PC-9 (cell line): ENCODE data around the gene TF. TPM values are rescaled to one million over a fixed set of nuclear protein-coding genes. Genes with fewer than 3 reads are reported as not detected.

Experiments used
- BruUV-seq: library from RNA; stranded (reverse); fragments of 400-500 nt; replicated peaks from 2 replicates; lab custom pipeline; 2021; lab: Mats Ljungman, UMichigan
- CTCF ChIA-PET: fragments of 300-600 bp; sonication (Branson Sonifier 250); formaldehyde crosslinking; loops from one replicate; lab custom pipeline; 2022; ENCODE audit warnings: antibody characterized with exemption; lab: Charles Lee
- POLR2A ChIA-PET: fragments of 300-600 bp; sonication (Branson Sonifier 250); formaldehyde crosslinking; loops from one replicate; lab custom pipeline; 2022; ENCODE audit warnings: antibody characterized with exemption; ENCODE audit not compliant: unreplicated experiment; lab: Charles Lee
- DNase-seq, 2 experiments: peaks; one replicate each; pipeline versions ENCODE4 v3.0.0 to v3.0.0-alpha.2; 2015 to 2022; ENCODE audit warnings: mixed read lengths in 1 of 2
- H2AFZ ChIP-seq: fragments of 200-600 bp; sonication (generic); 2 replicates; pipeline ENCODE4 v1.8.1; 2017; ENCODE audit warnings: antibody characterized with exemption
- H3F3A ChIP-seq: fragments of 200-600 bp; sonication (generic); 2 replicates; pipeline ENCODE4 v1.8.1; 2017; ENCODE audit warnings: antibody characterized with exemption, mild to moderate bottlenecking, low read depth; ENCODE audit not compliant: insufficient read depth
- H3K27ac ChIP-seq: fragments of 200-600 bp; sonication (generic); 2 replicates; pipeline ENCODE4 v1.6.1; 2016; ENCODE audit warnings: mixed run types
- H3K27me3 ChIP-seq: fragments of 200-600 bp; sonication (generic); 2 replicates; pipeline ENCODE4 v1.6.1; 2016; ENCODE audit warnings: low read depth, mixed run types; ENCODE audit not compliant: insufficient read depth
- H3K36me3 ChIP-seq: fragments of 200-600 bp; sonication (generic); 2 replicates; pipeline ENCODE4 v1.6.1; 2016; ENCODE audit warnings: low read depth, mixed run types
- H3K4me1 ChIP-seq: fragments of 200-600 bp; sonication (generic); replicated peaks from 2 replicates; pipeline ENCODE4 v1.6.1; 2016; ENCODE audit warnings: mixed run types; ENCODE audit not compliant: insufficient read depth
- H3K4me2 ChIP-seq: fragments of 200-600 bp; sonication (generic); 2 replicates; pipeline ENCODE4 v1.6.1; 2017; ENCODE audit warnings: mixed run types
- H3K4me3 ChIP-seq: fragments of 200-600 bp; sonication (generic); 2 replicates; pipeline ENCODE4 v1.6.1; 2016; ENCODE audit warnings: mixed run types
- H3K79me2 ChIP-seq: fragments of 200-600 bp; sonication (generic); 2 replicates; pipeline ENCODE4 v1.6.1; 2017; ENCODE audit warnings: low read depth, mixed run types
- H3K9me2 ChIP-seq: fragments of 200-600 bp; sonication (generic); 2 replicates; pipeline ENCODE4 v1.8.1; 2017; ENCODE audit warnings: mild to moderate bottlenecking; ENCODE audit not compliant: insufficient read depth
- H3K9me3 ChIP-seq: fragments of 200-600 bp; sonication (generic); 2 replicates; pipeline ENCODE4 v1.8.1; 2016; ENCODE audit warnings: low read depth; ENCODE audit not compliant: insufficient read depth
- H4K20me1 ChIP-seq: fragments of 200-600 bp; sonication (generic); 2 replicates; pipeline ENCODE4 v1.8.1; 2017; ENCODE audit not compliant: insufficient read depth
- EZH2 ChIP-seq: fragments of 200-600 bp; sonication (generic); IDR thresholded peaks from 2 replicates; pipeline ENCODE4 v1.8.0; 2017; ENCODE audit warnings: antibody characterized with exemption, low read depth
- intact Hi-C: fragments of 100-400 bp; cut with micrococcal nuclease; formaldehyde crosslinking; loops from one replicate; pipeline ENCODE4 v1.10.0; 2022; ENCODE audit not compliant: unreplicated experiment
- total RNA-seq: library from RNA; stranded (reverse); gene quantifications from 2 replicates; pipeline ENCODE4 v1.2.3, GENCODE V29; 2021
- TF ChIP-seq, protein P1 (sequence below): fragments of 200-600 bp; sonication (generic); conservative IDR thresholded peaks from 2 replicates; pipeline ENCODE4 v1.6.1; 2017; ENCODE audit warnings: mixed run types, antibody characterized with exemption, mild to moderate bottlenecking, moderate library complexity

TF gene
- total RNA-seq, 1 experiment from 2014 or later, result 0.24 TPM

DNA sequence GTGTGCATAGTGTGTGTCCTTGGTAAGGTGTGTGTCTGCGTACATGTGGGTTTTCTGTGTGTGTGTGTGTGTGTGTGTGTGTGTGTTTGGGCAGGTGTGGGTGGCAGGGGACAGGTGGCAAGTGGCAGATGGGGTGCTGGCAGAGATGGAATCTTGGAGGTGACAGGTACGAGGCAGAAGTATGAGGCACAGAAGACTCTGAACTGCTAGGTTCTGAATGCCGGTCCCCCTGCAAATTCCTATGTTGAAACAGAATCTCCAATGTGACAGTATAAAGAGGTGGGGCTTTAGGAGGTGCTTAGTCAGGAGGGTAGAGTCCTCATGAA, 89.2 kb downstream of the TF start:
- no peaks in the 10 kb centered on the region for H3K9me2 ChIP-seq
- intact Hi-C loops, result no loop called here
- no peak overlapping the region for H3K4me2 ChIP-seq
- no peaks in the 10 kb centered on the region for H4K20me1 ChIP-seq
- CTCF ChIA-PET, result no interaction called here
- no peak overlapping the region for H3K27ac ChIP-seq
- DNase-seq, result no peak
- H3K27me3 ChIP-seq, result peaks cover 19% of the 10 kb centered on the region
- no peak overlapping the region for H2AFZ ChIP-seq
- TF ChIP-seq, protein P1, sequence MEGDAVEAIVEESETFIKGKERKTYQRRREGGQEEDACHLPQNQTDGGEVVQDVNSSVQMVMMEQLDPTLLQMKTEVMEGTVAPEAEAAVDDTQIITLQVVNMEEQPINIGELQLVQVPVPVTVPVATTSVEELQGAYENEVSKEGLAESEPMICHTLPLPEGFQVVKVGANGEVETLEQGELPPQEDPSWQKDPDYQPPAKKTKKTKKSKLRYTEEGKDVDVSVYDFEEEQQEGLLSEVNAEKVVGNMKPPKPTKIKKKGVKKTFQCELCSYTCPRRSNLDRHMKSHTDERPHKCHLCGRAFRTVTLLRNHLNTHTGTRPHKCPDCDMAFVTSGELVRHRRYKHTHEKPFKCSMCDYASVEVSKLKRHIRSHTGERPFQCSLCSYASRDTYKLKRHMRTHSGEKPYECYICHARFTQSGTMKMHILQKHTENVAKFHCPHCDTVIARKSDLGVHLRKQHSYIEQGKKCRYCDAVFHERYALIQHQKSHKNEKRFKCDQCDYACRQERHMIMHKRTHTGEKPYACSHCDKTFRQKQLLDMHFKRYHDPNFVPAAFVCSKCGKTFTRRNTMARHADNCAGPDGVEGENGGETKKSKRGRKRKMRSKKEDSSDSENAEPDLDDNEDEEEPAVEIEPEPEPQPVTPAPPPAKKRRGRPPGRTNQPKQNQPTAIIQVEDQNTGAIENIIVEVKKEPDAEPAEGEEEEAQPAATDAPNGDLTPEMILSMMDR, result no peak
- TF ChIP-seq EZH2, result no peak
- H3K4me1 ChIP-seq, result no peaks in the 10 kb centered on the region
- H3K36me3 ChIP-seq, result no peaks in the 10 kb centered on the region
- no peaks in the 10 kb centered on the region for H3K9me3 ChIP-seq
- POLR2A ChIA-PET, result interaction anchor here (0.6 kb wide), 1 partner anchor 13 kb away, joined by 5 read pairs; no protein-coding TSS in a partner anchor
- no peaks in the 10 kb centered on the region for H3F3A ChIP-seq
- H3K79me2 ChIP-seq, result no peaks in the 10 kb centered on the region
- no TSS peak for BruUV-seq
- no peak overlapping the region for H3K4me3 ChIP-seq

GRCh38 chr3:133835961-133836360, 89.8 kb downstream of the TF start:
- no peak overlapping the region for H2AFZ ChIP-seq
- no peaks in the 10 kb centered on the region for H3K79me2 ChIP-seq
- H3K27ac ChIP-seq, result no peak overlapping the region
- H3K4me2 ChIP-seq, result no peak overlapping the region
- no peaks in the 10 kb centered on the region for H4K20me1 ChIP-seq
- H3K4me3 ChIP-seq, result no peak overlapping the region
- intact Hi-C loops, result no loop called here
- TF ChIP-seq, protein P1, result no peak
- no peak for TF ChIP-seq EZH2
- CTCF ChIA-PET, result no interaction called here
- DNase-seq, result no peak
- no peaks in the 10 kb centered on the region for H3K36me3 ChIP-seq
- H3F3A ChIP-seq, result no peaks in the 10 kb centered on the region
- H3K4me1 ChIP-seq, result no peaks in the 10 kb centered on the region
- no peaks in the 10 kb centered on the region for H3K9me2 ChIP-seq
- H3K27me3 ChIP-seq, result peaks cover 16% of the 10 kb centered on the region
- no peaks in the 10 kb centered on the region for H3K9me3 ChIP-seq
- BruUV-seq, result no TSS peak
- POLR2A ChIA-PET, result no interaction called here

GRCh38 chr3:133836497-133837158, 90.4 kb downstream of the TF start:
- intact Hi-C loops, result no loop called here
- H2AFZ ChIP-seq, result no peak overlapping the region
- POLR2A ChIA-PET, result no interaction called here
- H3K4me1 ChIP-seq, result no peaks in the 10 kb centered on the region
- H3K36me3 ChIP-seq, result no peaks in the 10 kb centered on the region
- no peak for DNase-seq
- peaks cover 14% of the 10 kb centered on the region for H3K27me3 ChIP-seq
- H3K9me2 ChIP-seq, result no peaks in the 10 kb centered on the region
- no peaks in the 10 kb centered on the region for H3K79me2 ChIP-seq
- no peak overlapping the region for H3K4me2 ChIP-seq
- CTCF ChIA-PET, result no interaction called here
- TF ChIP-seq, protein P1, result no peak
- no peak for TF ChIP-seq EZH2
- no peaks in the 10 kb centered on the region for H4K20me1 ChIP-seq
- no peaks in the 10 kb centered on the region for H3K9me3 ChIP-seq
- no peak overlapping the region for H3K27ac ChIP-seq
- H3K4me3 ChIP-seq, result no peak overlapping the region
- no TSS peak for BruUV-seq
- H3F3A ChIP-seq, result no peaks in the 10 kb centered on the region
